SHP77 (cell line): ENCODE measurements around the gene USP2.
A peak's percentile ranks its signal among the peaks of the same experiment; 100 is the strongest.

ENCODE experiments used
- DNase-seq, 2 experiments: peaks; one replicate each; lab custom pipeline; 2025; lab: John Stamatoyannopoulos, UW

Gene USP2

GRCh38 chr11:119323532-119324033 is 57.9 kb downstream of the USP2 start:
- peak; percentile 53 to 55 for DNase-seq

DNA sequence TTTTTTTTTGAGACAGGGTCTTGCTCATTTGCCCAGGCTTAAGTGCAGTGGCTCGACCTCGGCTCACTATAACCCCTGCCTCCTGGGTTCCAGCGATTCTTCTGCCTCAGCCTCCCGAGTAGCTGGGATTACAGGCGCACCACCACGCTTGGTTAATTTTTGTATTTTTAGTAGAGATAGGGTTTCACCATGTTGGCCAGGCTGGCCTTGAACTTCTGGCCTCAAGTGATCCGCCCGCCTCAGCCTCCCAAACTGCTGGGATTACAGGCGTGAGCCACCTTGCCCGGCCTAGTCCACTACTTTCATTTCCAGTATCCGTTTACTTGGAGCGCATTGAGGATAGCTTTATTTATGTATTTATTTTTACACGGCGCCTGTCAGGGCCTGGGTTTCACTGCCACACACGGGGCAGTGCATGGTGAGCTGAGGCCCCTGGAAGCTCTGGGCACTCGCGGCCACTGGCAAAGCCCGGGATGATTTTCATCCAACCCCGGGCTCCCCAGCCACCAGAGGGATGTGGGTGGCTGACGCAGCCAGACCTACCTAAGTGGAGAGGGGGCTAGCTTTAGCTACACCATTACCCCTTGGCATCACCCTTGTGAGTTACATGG is 58.5 kb downstream of the USP2 start:
- no peak for DNase-seq

DNA sequence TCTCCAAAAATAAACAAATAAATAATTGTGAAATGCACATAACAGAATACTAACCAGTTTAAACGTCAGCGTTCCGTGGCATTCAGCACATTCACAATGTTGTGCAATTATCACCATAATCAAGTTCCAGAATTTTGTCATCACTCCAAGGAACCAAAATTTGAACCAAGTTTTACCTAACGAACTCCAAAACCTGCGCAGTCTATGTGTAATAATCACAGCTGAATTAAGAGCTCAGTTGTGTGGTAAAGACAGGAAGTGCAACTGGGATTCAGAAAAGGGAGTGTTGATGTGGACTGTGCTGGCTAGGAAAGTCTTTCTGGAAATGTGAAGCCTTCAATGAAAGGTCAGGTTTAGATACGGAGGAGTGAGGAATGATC is 59.1 kb downstream of the USP2 start:
- no peak for DNase-seq

DNA sequence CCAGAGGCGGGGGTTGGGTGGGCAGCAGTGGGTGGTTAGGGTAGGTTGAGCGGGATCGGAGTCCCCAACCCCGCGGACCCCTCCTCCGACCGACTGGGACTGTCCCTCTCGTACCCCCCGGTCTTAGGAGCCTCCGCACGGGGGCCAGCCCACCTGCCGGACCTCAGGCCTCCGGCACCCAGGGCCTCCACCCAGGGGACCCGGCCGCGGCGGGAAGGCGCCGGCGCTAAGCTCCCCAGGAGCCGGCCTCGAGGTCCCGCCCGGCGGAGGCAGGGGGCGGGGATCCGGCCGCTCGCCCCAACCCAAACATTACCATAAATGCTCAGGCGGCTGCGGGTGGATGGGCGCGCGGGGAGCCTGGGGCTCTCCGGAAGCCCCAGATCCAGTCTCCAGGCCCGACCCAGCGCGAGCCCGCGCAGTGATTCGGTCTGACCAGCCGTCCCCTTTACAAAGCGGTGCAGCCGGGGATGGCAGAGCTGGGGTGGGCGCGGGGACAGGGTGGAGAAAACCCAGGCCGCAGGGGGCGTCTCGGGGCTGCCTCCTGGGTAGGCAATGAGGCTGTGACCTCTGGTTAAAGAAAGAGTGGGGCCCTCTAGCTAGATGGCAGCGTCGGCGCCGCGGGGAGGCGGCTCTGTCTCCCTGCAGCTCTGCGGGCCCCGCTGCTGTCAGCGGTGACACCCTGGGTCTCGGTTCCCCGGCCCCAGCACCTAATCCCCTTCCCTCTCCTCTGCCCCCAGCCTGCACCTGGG is 60.5 kb downstream of the USP2 start:
- DNase-seq = no peak

- no peak for DNase-seq
Measured at GRCh38 chr11:119320240-119320775, 61.2 kb downstream of the USP2 start.

GRCh38 chr11:119319700-119320239 is 61.7 kb downstream of the USP2 start:
- DNase-seq = no peak

DNA sequence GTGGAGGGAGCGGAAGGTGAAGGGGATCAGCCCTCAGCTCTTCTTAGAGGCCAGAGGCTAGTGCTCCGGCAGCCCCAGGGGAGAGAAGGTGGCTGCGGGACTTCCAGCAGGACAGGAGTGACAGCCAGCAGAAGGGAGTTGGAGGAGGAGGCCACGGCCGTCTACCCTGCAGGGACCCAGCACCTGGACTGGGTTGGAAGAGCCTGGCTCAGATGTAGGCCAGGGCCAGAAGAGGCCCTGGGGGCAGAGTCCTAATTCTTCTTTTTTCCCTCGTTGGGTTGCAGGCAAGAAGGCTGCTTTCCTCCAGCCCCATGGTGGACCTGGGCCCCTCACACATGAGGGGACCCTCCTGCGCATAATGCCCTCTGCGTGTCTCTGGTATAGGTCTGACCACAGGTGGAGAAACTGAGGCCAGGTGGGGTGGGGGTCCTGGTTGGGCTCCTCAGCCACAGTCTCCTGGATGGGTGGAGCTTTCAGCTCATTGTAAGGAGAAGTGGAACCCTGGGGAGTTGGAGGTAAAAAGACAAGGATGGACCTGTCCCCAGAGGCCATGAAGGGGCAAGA is 62.3 kb downstream of the USP2 start:
- DNase-seq = no peak

DNA sequence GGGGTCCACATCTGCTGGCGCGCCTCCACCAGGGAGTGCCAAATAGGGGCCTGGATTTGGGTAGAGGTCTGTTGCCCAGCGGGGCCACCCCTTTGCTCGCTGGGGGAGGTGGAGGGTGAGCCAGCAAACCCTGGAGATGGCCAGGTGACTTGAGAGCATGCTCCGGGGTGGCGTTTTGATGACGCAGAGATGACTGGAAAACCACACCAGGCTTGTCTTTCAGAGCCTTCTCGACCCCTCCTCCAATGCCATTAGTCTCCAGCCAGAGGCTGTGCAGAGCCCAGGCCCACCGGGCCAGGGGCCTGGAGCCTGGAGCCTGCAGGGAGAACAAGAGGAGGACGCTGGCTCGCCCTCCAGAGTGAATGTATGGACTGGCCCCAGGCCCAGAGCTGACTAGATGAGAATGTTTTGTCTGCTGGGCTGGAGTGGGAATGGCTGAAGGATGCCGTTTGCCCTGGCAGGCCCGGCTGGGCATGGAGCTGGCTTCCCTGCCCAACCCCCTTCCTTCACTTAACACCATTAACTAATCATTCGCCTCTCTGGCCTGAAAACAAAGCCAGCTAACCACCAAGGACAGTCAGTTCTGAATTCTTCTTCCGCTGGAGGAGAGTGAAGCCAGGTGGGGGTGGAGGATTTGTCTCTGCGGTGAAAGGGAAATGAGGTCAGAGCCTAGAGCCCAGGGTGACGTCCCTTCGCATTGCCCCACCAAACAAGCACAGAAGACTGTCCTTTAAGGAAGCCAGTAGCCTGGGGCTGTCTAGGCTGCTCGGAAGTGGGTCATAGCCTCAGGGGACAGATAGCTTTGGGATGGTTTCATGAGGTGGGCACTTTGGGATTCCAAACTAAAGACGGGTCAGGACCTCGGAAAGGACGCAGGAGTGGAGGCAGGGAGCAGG is 63.0 kb downstream of the USP2 start:
- peak; percentile 46 to 67 for DNase-seq

DNA sequence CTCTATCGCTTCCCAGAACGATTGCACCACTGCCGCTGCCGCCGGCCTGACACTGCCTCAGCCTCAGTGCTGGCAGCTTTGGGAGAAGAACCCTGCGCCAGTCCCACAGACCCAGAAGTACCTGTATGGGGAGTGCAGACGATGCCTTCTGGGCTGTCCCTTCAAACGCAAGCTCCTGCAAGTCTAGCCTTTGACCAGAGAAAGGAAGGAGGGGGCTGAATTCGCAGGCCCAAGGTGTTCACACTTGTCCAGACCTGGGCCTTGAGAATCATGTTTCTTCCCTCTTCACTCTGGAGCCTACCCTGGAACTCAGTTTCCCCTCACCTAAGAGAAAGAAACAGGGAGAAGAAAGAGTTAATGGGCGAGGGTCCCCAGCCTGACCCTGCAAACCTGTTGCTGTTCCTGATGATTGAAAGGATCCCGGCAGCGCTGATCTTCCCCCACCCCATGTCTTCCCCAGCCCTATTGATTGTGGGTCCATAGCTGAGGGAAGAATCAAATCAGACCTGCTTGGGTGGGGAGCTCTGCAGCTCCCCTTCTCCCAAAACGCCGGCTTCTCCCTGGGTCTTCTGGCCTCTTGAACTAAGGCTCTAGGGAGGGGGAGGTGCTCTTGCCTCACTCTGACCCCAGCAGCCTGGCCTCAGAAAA is 63.8 kb downstream of the USP2 start:
- DNase-seq = no peak

DNA sequence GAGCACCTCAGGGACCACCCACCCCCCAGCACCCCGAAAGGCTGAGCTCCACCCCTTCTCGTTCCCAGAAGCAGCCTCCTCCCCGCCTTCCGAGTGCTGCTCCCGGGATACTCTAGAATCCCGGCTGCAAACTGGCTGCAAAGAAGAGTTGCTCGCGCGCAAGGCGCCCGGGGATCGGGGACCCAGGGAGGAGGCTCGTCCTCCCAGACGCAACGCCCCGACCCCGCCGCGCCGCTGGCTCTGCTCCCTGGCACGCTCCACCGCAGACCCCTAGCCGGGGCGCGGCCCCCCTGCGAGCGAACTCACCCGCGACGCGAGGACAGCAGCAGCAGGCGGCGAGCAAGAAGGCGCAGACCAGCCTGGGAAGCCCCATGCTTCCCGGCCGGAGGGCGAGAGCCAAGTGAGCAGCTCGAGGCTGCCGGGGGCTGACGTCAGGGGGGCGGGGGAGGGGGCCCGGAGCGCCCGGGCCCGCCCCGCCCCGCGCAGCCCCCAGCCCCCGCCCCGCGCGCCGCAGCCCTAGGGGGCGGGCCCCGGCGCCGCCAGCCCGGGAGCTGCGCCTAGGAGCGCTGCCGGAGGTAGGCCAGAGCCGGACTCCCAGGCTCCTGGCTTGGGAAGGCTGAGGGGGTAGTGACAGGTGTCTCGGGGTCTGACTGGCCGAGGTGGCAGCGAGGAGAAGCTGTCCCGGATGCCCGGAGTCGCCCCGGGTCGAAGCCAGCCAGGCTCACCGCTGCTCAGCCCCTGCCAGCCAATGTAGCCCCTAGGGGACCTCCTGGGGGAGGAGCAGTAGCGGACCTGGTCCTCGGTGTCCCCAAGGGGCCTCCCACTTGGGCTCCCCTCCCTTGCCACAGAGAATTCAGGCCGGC is 64.5 kb downstream of the USP2 start, which contains the start of gene MCAM:
Gene MCAM, minus strand, starts transcription at position 402 of the 863 bp plus-strand sequence. Its CDS starts 29 bp downstream, at position 373.
- peak in 1 of 2 experiments; percentile 63 for DNase-seq

DNA sequence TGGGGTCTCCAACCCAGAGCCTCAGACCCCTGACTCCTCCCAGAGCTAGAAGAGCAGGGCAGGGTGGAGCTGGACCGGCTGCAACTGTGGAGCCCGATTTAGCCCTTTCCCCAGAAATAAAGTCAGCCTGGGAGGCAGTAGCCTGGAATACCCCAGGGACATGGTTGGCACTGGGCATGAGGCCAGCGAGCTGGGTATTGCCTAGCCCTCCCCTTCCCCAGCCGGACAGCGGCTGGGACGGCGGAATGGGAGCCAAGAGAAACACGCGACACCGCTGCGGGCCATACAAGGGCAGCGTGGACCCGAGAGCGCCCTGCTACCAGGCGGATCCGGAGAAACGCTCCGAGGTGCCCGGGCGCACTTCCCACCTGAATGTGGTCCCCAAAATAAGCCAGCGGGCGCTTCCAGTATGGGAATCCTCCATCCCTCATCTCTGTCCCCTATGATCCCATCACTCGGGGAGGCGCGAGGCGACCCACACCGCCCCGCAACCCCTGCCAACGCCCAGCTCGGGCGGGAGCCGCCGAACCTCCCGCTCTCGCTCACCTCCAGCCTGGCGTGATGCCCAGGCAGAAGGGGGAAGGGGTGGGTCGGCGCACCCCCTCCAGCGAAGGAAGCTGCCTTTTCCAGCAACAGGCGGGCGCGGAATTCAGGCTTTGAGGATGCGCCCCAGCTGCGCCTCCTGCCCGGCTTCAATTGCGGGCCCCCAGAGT is 65.3 kb downstream of the USP2 start:
- peak; percentile 8 to 42 for DNase-seq

DNA sequence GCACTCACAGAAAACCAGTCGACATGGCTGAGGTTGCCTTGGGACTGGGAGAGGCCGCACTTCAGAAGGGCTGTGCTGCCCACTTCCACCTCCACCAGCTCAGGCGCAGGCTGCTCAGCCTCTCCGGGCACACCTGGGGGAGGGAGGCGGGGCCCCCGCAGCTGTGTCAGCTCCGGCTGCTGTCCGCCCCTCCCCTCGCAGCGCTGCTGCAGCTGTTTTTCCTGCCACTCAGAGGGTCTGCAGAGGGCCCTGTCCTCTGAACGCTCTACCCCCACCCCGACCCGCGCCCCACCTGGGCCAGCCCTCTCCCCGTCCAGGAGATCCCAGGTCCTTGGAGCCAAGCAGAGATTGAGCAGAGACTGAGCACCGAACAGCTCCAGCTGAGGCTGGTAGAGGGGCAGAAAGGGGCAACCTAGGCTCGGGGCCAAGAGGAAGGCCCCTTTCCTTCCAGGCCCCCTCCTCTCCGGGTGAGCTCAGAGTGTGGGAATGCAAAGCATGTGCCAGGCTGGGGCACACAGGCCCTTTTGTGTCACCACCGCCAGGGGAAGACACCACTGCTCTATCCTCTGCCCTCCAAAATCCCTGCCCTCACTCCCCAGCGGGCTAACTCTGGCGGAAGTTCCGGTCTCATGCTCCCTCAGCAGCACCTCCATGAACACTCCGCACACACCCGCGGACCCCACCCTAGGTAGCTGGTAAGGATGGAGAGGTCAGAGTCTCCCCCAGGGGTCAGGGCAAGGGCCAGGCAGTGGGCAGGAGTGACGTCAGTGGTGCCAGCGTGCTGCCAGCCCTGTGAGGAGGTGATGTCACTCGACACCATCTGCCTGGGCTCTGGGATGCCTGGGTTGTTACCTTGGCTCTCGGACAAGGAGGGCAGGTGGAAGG is 66.1 kb downstream of the USP2 start:
- peak in 1 of 2 experiments; percentile 60 for DNase-seq

GRCh38 chr11:119314726-119315125 is 66.8 kb downstream of the USP2 start:
- no peak for DNase-seq

DNA sequence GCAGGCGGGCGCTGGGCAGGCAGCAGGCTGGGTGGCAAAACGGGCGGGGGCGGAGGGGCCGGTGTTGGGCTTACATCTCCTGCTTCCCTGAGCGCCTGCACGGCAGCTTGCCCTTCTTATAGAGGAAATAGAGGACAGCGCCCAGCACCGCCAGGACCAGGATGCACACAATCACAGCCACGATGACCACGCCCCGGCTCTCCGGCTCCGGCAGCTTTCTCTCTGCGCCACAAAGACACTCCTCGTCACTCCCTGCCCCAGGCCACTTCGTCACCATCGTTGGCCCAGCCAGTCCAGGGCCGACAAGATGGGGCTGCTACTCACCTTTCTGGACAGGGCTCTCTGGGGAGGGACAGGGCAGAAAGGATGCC is 70.8 kb downstream of the USP2 start:
- no peak for DNase-seq

DNA sequence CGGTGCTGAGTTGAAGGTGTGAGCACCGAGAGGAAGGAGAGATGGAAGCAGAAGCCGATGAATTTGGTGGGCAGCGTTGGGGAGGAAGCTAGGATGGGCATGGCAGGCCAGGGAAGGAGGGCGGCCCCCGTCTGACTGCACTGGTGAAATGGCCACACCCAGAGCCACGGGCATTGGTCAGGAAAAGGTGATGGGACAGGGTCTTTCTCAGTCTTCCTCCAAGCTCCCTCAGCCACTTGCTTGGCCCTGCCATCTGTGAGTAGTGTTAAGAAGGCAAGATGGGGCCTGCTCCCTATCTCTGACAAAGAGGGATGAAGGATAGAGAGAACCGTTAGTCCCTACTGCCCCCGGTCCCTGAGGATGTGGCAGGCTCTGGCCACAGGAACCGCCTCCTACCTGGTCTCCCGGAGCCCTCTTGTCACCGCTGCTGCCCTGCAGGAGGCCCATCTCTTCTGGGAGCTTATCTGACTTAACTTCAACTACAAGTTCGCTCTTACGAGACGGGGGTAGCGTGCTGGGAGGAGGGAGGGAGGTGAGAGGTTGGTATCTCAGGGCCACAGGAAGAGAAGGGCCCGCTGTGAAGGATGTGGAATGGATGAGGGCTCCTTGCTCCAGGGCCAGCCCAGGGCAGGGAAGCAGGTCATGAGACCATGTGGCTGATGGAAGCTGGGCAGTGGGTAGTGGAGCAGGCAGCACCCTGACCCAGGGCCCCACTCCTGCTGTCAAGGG is 71.4 kb downstream of the USP2 start:
- DNase-seq = no peak

- no peak for DNase-seq
Measured at GRCh38 chr11:119309411-119309810, 72.1 kb downstream of the USP2 start.

DNA sequence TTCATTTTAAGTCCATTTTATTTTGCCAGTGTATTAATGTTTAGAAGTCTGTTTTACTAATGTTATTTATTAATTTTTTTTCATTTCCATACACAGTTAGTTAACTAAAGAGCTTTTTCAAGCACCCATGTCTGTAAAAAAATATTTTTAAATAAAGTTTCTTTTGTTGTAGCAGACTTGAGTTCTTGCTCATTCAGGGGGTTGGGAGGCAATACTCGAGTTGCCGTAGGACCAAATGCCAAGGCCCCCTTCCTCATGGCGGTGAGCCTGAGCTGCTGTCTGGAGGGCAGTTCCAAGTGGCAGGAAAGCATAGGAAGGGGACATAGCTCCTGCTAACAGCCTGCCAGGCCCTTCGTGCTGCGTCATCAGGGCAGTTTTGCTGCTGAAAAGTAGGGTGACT is 73.5 kb downstream of the USP2 start:
- DNase-seq = no peak

- no peak for DNase-seq
Measured at GRCh38 chr11:119307219-119307618, 74.3 kb downstream of the USP2 start.
